ENCODE measurements around the gene CLUH.
A peak's percentile ranks its signal among the peaks of the same experiment; 100 is the strongest.

The CLUH gene

DNA sequence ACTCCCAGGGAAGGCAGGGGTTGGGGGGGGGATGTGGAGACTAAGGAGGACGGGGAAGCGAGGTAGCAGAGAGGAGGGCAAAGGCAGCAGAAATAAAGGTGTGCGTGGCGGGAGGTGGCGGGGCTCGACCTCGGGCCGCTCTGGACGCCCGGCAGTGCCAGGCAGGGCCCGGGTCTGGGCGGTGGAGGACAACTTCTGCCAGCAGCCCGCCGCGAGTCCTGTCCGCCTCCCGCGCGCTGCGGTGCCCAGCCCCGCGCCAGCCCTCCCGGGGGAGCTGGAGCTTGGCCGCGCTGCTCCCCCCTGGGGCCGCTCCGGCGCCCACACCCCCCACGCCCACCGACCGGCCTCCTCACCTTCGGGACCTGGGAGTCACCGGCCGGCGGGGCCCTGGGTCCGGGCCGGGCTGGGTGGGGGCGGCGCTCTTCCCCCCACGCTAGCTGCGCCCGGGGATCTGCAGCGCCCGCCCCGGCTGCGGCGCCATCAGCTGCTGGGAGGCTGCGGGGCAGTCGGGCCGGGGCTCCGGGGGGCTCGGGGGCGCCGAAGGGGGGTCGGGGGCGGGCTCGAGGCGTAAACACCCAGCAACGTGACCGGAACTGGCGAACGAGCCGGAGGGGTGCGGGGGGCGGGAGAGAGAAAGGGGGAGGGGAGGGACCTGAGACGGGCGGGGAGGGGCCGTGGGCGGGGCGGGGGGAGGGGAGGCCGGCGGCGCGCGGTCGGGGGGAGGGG, 37.7 kb upstream of the CLUH start, which contains the start of gene CCDC92B:
Gene CCDC92B (minus strand): TSS at position 595 of the 726 bp plus-strand sequence. CDS start 14,507 bp downstream, outside the sequence.
- TF ChIP-seq, protein P1, sequence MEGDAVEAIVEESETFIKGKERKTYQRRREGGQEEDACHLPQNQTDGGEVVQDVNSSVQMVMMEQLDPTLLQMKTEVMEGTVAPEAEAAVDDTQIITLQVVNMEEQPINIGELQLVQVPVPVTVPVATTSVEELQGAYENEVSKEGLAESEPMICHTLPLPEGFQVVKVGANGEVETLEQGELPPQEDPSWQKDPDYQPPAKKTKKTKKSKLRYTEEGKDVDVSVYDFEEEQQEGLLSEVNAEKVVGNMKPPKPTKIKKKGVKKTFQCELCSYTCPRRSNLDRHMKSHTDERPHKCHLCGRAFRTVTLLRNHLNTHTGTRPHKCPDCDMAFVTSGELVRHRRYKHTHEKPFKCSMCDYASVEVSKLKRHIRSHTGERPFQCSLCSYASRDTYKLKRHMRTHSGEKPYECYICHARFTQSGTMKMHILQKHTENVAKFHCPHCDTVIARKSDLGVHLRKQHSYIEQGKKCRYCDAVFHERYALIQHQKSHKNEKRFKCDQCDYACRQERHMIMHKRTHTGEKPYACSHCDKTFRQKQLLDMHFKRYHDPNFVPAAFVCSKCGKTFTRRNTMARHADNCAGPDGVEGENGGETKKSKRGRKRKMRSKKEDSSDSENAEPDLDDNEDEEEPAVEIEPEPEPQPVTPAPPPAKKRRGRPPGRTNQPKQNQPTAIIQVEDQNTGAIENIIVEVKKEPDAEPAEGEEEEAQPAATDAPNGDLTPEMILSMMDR (conservative IDR thresholded peaks at IDR 0.05; ENCODE audit: control insufficient read depth, insufficient read depth, low read depth, low read length): no peak
- no peak for DNase-seq (ENCODE audit: low read depth)
- no peak within 1 kb of the TSS for H3K4me3 ChIP-seq (ENCODE audit: control insufficient read depth, low read depth, low read length)

DNA sequence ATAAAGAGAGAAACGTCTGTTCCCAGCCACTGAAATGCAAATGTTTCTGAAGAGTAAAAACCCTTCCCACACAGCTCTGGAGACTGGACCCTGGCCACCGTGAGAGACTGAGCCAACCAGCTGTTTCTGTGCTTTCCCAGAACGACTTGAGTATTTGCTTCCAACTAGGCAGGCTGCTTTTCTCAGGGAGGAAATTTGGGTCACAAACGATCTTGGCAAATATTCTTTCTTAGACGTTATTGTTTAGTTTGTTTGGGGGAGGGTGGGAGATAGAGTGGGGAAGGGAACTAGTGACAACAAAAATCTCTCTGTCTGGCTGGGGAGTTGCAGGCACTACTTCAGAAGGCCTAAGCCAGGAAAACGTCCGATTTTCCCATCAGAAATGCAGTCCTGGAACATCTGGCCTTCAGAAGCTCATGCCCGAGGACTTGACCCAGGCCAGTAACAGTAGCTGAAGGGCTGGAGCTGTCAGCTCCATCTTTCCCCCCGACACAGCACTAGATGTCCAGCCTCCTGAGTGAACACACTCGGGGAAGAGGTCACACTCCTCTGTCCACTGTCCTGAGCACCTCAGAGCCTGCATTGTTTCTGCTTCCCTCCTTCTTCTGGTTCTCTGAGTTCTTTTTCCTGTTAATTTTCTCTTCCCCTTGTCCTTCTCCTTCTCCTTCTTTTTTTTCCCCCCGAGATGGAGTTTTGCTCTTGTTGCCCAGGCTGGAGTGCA, 33.9 kb upstream of the CLUH start:
- H3K4me3 ChIP-seq (ENCODE audit: control insufficient read depth, low read depth, low read length): no peak overlapping the region
- no peak for DNase-seq (ENCODE audit: low read depth)
- TF ChIP-seq, protein P1 (conservative IDR thresholded peaks at IDR 0.05; ENCODE audit: control insufficient read depth, insufficient read depth, low read depth, low read length): no peak

DNA sequence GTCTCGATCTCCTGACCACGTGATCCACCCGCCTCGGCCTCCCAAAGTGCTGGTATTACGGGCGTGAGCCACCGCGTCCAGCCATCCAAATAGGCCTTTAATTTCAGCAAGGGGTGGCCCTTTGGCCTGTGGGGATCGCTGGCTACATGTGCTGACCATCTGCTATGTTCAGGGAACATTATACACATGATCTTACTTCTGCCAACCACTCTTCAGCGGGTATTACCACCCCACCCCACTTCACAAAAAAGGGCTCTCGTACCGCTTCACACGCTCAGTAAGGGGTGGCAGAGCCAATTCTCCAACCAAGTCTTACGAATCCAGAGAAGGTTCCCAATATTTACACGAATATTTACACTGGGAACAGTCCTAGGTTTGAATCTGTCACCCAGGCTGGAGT, 26.1 kb upstream of the CLUH start:
- DNase-seq (ENCODE audit: low read depth): no peak
- TF ChIP-seq, protein P1 (conservative IDR thresholded peaks at IDR 0.05; ENCODE audit: control insufficient read depth, insufficient read depth, low read depth, low read length): no peak
- H3K4me3 ChIP-seq (ENCODE audit: control insufficient read depth, low read depth, low read length): no peak overlapping the region

DNA sequence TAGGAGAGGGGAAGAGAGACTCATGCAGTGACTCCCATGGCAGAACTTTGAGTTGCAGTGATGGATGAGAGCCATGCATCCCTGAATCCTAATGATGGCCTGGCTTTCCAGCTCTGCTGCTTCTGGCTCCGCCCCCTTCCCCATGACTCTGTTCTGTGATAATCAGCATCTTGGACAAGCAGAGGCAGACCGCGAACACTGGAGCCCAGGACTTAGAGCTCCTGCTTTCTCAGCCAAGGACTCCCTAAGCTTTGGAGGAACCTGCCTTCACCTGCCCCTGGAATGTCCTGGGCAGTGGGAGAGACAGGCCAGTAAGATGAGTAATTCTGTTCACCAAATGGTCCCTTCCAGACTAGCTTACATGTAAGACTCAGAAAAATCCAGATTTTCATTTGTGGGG, 25.4 kb upstream of the CLUH start:
- peak; percentile 7 for DNase-seq (ENCODE audit: low read depth)
- TF ChIP-seq, protein P1 (conservative IDR thresholded peaks at IDR 0.05; ENCODE audit: control insufficient read depth, insufficient read depth, low read depth, low read length): no peak

DNA sequence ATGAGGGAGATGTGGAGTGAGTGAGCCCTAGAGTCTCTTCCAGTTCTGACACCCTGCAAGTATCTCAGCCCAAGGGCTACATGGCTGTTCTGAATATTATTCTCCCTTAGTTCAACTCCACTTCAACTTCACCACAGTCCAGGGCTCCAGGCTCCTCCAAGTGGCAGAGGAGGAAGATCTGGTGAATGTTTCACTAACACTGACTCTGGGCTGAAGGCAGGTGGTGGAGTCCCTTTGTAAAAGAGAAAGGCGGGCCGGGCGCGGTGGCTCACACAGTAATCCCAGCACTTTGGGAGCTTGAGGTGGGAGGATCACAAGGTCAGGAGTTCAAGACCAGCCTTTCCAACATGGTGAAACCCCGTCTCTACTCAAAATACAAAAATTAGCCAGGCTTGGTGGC, 24.3 kb upstream of the CLUH start:
- no peak for DNase-seq (ENCODE audit: low read depth)

More for the DNA sequence above, 25.4 kb upstream of the CLUH start:
- H3K4me3 ChIP-seq (ENCODE audit: control insufficient read depth, low read depth, low read length): no peak overlapping the region

DNA sequence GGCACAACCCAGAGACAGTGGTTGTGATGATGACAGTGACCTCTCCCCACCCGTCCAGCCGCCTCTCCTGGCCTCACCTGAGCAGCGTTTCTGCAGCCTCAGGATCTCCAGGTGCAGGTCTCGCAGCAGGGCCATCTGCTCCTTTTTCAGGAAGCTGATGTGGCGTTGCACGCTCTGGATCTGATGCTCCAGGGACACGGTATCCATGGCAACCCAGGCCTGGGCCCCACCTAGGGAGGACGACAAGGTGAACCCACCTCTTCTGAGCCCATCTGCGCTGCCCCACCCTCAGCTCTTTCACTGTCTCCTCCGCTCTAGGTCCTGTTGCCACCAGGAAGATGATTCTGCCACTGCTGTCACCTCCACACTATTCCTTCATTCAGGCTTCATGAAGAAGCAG, 23.4 kb upstream of the CLUH start:
- TF ChIP-seq, protein P1 (conservative IDR thresholded peaks at IDR 0.05; ENCODE audit: control insufficient read depth, insufficient read depth, low read depth, low read length): no peak
- H3K4me3 ChIP-seq (ENCODE audit: control insufficient read depth, low read depth, low read length): no peak overlapping the region
- DNase-seq (ENCODE audit: low read depth): no peak

More for the DNA sequence above, 24.3 kb upstream of the CLUH start:
- no peak overlapping the region for H3K4me3 ChIP-seq (ENCODE audit: control insufficient read depth, low read depth, low read length)
- TF ChIP-seq, protein P1 (conservative IDR thresholded peaks at IDR 0.05; ENCODE audit: control insufficient read depth, insufficient read depth, low read depth, low read length): no peak
